HFFc6 (cell line): ENCODE measurements around the gene RALY. TPM values are rescaled to one million over a fixed set of nuclear protein-coding genes. Genes with fewer than 3 reads are reported as not detected.
A peak's percentile ranks its signal among the peaks of the same experiment; 100 is the strongest.

Source experiments
- DNase-seq: peaks from one replicate; pipeline ENCODE4 v3.0.0-alpha.2; 2018
- H3K27ac Mint-ChIP-seq: 2 replicates; pipeline ENCODE4 v1.8.0; 2020; ENCODE audit warnings: mild to moderate bottlenecking, mixed read lengths
- H3K27me3 Mint-ChIP-seq: 2 replicates; pipeline ENCODE4 v1.8.0; 2021; ENCODE audit warnings: mild to moderate bottlenecking, moderate library complexity, mixed read lengths; ENCODE audit not compliant: insufficient read depth
- H3K36me3 Mint-ChIP-seq: 2 replicates; pipeline ENCODE4 v1.8.0; 2021; ENCODE audit warnings: low read depth, mixed read lengths
- H3K4me1 Mint-ChIP-seq: 2 replicates; pipeline ENCODE4 v1.8.0; 2020; ENCODE audit warnings: low read depth, mixed read lengths
- H3K4me3 Mint-ChIP-seq: 2 replicates; pipeline ENCODE4 v1.8.0; 2020; ENCODE audit warnings: mild to moderate bottlenecking, moderate library complexity, mixed read lengths
- H3K9me3 Mint-ChIP-seq: 2 replicates; pipeline ENCODE4 v1.8.0; 2020; ENCODE audit warnings: mild to moderate bottlenecking, mixed read lengths
- CTCF ChIP-seq: fragments of 200-600 bp; sonication (generic); IDR thresholded peaks from 2 replicates; pipeline ENCODE4 v1.5.0; 2021; ENCODE audit warnings: antibody characterized with exemption, mild to moderate bottlenecking
- total RNA-seq, 6 experiments: library from RNA; stranded (reverse); fragmentation: NEBNext Ultra II Directional; extraction: Animal tissue kit (Norgen Biotek cat#: 25700); gene quantifications; 2 replicates in 1 of 6; 3 replicates in 5 of 6; pipeline ENCODE4 v1.2.3, GENCODE V29; 2021

Gene RALY
- total RNA-seq, 6 experiments from 2014 or later, result 108 to 124 (median 118) TPM

- peaks cover 11% of the 10 kb centered on the region for H3K4me1 Mint-ChIP-seq
- no peaks in the 10 kb centered on the region for H3K9me3 Mint-ChIP-seq
- peaks cover 20% of the 10 kb centered on the region for H3K36me3 Mint-ChIP-seq
- no peak for TF ChIP-seq CTCF
- H3K4me3 Mint-ChIP-seq, result no peak overlapping the region
- H3K27ac Mint-ChIP-seq, result no peak overlapping the region
- peaks cover 5% of the 10 kb centered on the region for H3K27me3 Mint-ChIP-seq
- no peak for DNase-seq
Observed at GRCh38 chr20:34078540-34078939, 84.8 kb downstream of the RALY start.

GRCh38 chr20:34079818-34080217 is 86.1 kb downstream of the RALY start:
- Mint-ChIP-seq H3K27me3 (peaks cover 3% of the 10 kb centered on the region), H3K27ac (no peak overlapping the region), H3K4me1 (no peaks in the 10 kb centered on the region; the same call in 1 of the 2 replicates), H3K36me3 (peaks cover 27% of the 10 kb centered on the region), H3K4me3 (no peak overlapping the region), H3K9me3 (no peaks in the 10 kb centered on the region)
- DNase-seq, result no peak
- no peak for TF ChIP-seq CTCF

GRCh38 chr20:34082232-34082887 is 88.6 kb downstream of the RALY start:
- H3K36me3 Mint-ChIP-seq, result peaks cover 27% of the 10 kb centered on the region
- no peaks in the 10 kb centered on the region for H3K9me3 Mint-ChIP-seq
- TF ChIP-seq CTCF, result no peak
- H3K27ac Mint-ChIP-seq, result no peak overlapping the region
- no peak overlapping the region for H3K4me3 Mint-ChIP-seq
- no peak for DNase-seq
- H3K27me3 Mint-ChIP-seq, result peaks cover 10% of the 10 kb centered on the region
- no peaks in the 10 kb centered on the region; the same call in 1 of the 2 replicates for H3K4me1 Mint-ChIP-seq

- TF ChIP-seq CTCF, result no peak
- Mint-ChIP-seq H3K9me3 (no peaks in the 10 kb centered on the region), H3K27me3 (peaks cover 9% of the 10 kb centered on the region), H3K27ac (peak overlapping the region; percentile 40), H3K4me3 (no peak overlapping the region), H3K4me1 (no peaks in the 10 kb centered on the region; the same call in 1 of the 2 replicates), H3K36me3 (peaks cover 32% of the 10 kb centered on the region)
- peak; percentile 20 for DNase-seq
Observed at GRCh38 chr20:34083137-34083536, 89.4 kb downstream of the RALY start.

- Mint-ChIP-seq H3K9me3 (no peaks in the 10 kb centered on the region), H3K36me3 (peaks cover 38% of the 10 kb centered on the region), H3K27ac (0 out of 2 replicates have a peak overlapping the region, but pooled peaks have one; percentile 4), H3K4me3 (no peak overlapping the region), H3K27me3 (peaks cover 7% of the 10 kb centered on the region), H3K4me1 (no peaks in the 10 kb centered on the region; the same call in 1 of the 2 replicates)
- no peak for DNase-seq
- TF ChIP-seq CTCF, result no peak
Observed at GRCh38 chr20:34083781-34084180, 90.1 kb downstream of the RALY start.
